ENCODE results near the gene SLC6A15. TPM values are rescaled to one million over a fixed set of nuclear protein-coding genes. Genes with fewer than 3 reads are reported as not detected.

SLC6A15 gene
- total RNA-seq, 2 experiments from 2014 or later: not detected

DNA sequence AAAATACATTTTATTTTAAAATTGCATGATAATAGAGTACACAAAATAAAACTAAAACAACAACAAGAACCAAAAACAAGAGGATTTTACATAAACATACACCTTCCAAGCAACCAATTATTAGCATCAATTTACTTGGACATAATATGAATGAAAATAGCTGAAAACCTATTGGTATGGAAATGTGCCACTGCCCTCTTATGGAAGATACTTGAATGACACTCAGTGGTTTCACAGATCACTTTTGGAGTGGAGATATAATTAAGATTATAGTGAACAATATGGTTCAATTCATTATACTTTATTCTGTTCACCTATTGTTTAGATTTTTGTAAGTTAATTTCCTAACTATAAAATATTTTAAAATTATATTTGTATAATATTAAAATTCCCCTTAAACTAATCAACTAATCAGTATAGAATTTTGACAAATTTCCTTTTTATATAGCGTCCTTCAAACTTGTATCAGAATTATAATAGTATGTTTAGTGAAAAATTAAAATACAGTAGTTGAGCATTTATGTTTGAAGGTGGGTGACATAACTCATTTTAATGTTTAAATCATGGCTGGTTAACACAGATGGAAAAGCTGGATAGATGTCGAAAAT is 70.1 kb downstream of the SLC6A15 start:
- no peak for ATAC-seq

DNA sequence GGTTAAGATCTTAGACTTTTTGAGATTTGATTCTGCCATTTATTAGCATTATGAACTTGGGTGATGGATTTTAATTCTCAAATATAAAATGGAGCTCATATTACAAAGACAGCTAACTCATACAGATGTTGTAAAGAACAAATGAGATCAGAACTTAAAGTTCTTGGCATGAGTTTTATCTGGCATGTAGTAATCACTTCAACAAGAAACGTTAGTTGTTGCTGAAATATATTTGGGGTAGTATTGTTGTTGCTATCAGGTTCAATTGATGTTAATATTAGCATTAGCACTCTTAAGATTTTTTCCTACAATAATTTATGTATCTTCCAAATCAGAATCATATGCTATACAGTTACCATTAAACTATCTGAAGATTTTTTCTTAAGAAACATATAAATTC is 71.0 kb downstream of the SLC6A15 start:
- Mint-ChIP-seq H3K9me3 (no peaks in the 10 kb centered on the region), H3K27me3 (no peaks in the 10 kb centered on the region), H3K27ac (no peak overlapping the region), H3K4me1 (ENCODE audit: low read depth) (no peaks in the 10 kb centered on the region), H3K4me3 (no peak overlapping the region), H3K36me3 (ENCODE audit: low read depth) (no peaks in the 10 kb centered on the region)
- intact Hi-C loops (cut with micrococcal nuclease): no loop called here
- ATAC-seq (no peak), DNase-seq (no peak)
- TF ChIP-seq, protein P1, sequence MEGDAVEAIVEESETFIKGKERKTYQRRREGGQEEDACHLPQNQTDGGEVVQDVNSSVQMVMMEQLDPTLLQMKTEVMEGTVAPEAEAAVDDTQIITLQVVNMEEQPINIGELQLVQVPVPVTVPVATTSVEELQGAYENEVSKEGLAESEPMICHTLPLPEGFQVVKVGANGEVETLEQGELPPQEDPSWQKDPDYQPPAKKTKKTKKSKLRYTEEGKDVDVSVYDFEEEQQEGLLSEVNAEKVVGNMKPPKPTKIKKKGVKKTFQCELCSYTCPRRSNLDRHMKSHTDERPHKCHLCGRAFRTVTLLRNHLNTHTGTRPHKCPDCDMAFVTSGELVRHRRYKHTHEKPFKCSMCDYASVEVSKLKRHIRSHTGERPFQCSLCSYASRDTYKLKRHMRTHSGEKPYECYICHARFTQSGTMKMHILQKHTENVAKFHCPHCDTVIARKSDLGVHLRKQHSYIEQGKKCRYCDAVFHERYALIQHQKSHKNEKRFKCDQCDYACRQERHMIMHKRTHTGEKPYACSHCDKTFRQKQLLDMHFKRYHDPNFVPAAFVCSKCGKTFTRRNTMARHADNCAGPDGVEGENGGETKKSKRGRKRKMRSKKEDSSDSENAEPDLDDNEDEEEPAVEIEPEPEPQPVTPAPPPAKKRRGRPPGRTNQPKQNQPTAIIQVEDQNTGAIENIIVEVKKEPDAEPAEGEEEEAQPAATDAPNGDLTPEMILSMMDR (IDR thresholded peaks at IDR 0.05): no peak
- POLR2A ChIA-PET: no interaction called here
- CTCF ChIA-PET: no interaction called here

More for the DNA sequence above, 70.1 kb downstream of the SLC6A15 start:
- peak; percentile 2 for DNase-seq
- intact Hi-C loops (cut with micrococcal nuclease): no loop called here
- no peaks in the 10 kb centered on the region for H3K27me3 Mint-ChIP-seq
- ChIA-PET POLR2A (no interaction called here), CTCF (interaction anchor here (0.6 to 1.2 kb wide), 2 partner anchors 32 to 36 kb away, joined by 3 to 5 read pairs; no protein-coding TSS in a partner anchor)
- H3K4me1 Mint-ChIP-seq (ENCODE audit: low read depth): no peaks in the 10 kb centered on the region
- H3K36me3 Mint-ChIP-seq (ENCODE audit: low read depth): no peaks in the 10 kb centered on the region
- H3K9me3 Mint-ChIP-seq: no peaks in the 10 kb centered on the region
- TF ChIP-seq, protein P1 (IDR thresholded peaks at IDR 0.05): peak; percentile 71
- H3K4me3 Mint-ChIP-seq: no peak overlapping the region
- no peak overlapping the region for H3K27ac Mint-ChIP-seq

DNA sequence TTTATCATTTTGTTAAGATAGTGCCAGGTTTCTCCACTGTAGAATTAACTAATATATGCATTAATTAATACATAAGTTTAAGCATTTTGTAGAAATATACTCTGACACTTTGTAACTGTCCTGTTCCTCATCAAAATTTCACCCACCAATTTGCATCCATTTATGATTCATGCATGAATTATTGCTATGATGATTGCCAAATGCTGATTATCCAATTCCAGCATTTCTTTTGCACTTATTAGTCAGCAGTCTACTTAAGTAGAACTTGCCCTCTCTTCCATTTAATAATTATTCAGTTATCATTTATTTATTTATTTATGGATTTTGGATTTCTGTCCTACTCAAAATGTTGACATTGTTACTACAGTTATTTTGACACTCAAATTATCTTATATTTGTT is 72.2 kb downstream of the SLC6A15 start:
- ChIA-PET CTCF (no interaction called here), POLR2A (no interaction called here)
- H3K9me3 Mint-ChIP-seq: no peaks in the 10 kb centered on the region
- no peak overlapping the region for H3K4me3 Mint-ChIP-seq
- H3K4me1 Mint-ChIP-seq (ENCODE audit: low read depth): no peaks in the 10 kb centered on the region
- TF ChIP-seq, protein P1 (IDR thresholded peaks at IDR 0.05): no peak
- H3K27me3 Mint-ChIP-seq: no peaks in the 10 kb centered on the region
- no peaks in the 10 kb centered on the region for H3K36me3 Mint-ChIP-seq (ENCODE audit: low read depth)
- ATAC-seq (no peak), DNase-seq (no peak)
- intact Hi-C loops (cut with micrococcal nuclease): no loop called here
- H3K27ac Mint-ChIP-seq: no peak overlapping the region

DNA sequence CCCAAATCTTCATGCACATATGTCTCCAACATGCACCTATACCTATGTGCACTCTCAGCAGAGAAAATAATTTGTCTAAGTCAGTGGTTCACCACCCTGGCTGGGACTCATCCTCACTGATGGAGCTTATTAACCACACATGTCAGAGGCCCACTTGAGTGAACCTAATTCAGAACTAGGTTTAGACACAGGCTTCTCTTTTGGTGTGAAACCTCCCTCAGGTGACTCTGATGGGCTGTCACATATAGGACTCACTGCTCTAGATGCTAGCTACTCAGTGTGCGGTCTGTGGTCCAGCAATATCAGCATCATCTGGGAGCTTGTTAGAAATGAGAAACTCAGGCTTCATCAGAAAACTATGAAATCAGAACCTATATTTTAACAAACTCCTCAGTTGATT is 85.7 kb downstream of the SLC6A15 start:
- DNase-seq (no peak), ATAC-seq (no peak)
- CTCF ChIA-PET: no interaction called here
- Mint-ChIP-seq H3K4me1 (ENCODE audit: low read depth) (no peaks in the 10 kb centered on the region), H3K36me3 (ENCODE audit: low read depth) (no peaks in the 10 kb centered on the region), H3K27ac (no peak overlapping the region), H3K4me3 (no peak overlapping the region), H3K9me3 (no peaks in the 10 kb centered on the region), H3K27me3 (peaks cover 2% of the 10 kb centered on the region)
- POLR2A ChIA-PET: no interaction called here
- TF ChIP-seq, protein P1 (IDR thresholded peaks at IDR 0.05): no peak
- intact Hi-C loops (cut with micrococcal nuclease): no loop called here

DNA sequence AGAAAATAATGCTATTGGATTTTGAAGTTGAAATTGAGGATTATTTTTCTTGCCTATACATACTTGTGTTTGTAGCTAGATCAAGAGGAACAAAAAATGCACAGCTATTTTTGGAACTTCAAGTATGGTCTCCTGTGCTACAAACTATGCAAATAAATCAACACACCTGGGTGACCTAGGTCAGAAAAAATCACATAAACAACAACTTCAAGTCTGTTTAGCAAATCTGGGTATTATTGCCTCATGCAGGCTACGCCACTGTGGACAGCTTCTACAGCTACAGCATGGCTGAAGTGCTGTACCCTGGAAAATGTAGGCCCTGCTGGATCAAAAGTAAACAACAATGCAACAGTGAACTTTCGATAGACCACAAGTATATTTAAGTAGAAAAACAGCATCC is 87.5 kb downstream of the SLC6A15 start:
- ChIA-PET CTCF (no interaction called here), POLR2A (no interaction called here)
- ATAC-seq: no peak
- TF ChIP-seq, protein P1 (IDR thresholded peaks at IDR 0.05): no peak
- intact Hi-C loops (cut with micrococcal nuclease): no loop called here
- Mint-ChIP-seq H3K4me1 (ENCODE audit: low read depth) (no peaks in the 10 kb centered on the region), H3K27me3 (peaks cover 2% of the 10 kb centered on the region), H3K4me3 (no peak overlapping the region), H3K9me3 (no peaks in the 10 kb centered on the region), H3K27ac (no peak overlapping the region), H3K36me3 (ENCODE audit: low read depth) (no peaks in the 10 kb centered on the region)
- no peak for DNase-seq
